Hepatocyte (in vitro differentiated cells): Measurements from ENCODE around the gene CDH15.

ENCODE experiments used
- CTCF ChIP-seq: fragments of 200-600 bp; sonication (generic); IDR thresholded peaks from 2 replicates; pipeline ENCODE4 v1.5.1; 2016; ENCODE audit warnings: antibody characterized with exemption, mild to moderate bottlenecking; ENCODE audit not compliant: poor library complexity
- EZH2phosphoT487 ChIP-seq: fragments of 200-600 bp; sonication (generic); IDR thresholded peaks from one replicate; pipeline ENCODE4 v1.6.1; 2018; ENCODE audit warnings: antibody characterized with exemption, mild to moderate bottlenecking, low read depth, moderate library complexity; ENCODE audit not compliant: unreplicated experiment, severe bottlenecking

GRCh38 chr16:89163297-89163696, 8.3 kb upstream of the CDH15 start:
- no peak for TF ChIP-seq CTCF
- no peak for TF ChIP-seq EZH2phosphoT487
